Measurements from ENCODE around the gene CDCP1.

The CDCP1 gene

GRCh38 chr3:45187694-45188141 is 41.5 kb upstream of the CDCP1 start:
- TF ChIP-seq CTCF (IDR thresholded peaks at IDR 0.05; ENCODE audit: control insufficient read depth, insufficient read depth, low read depth, low read length, missing control alignments), result no peak
- no peak for DNase-seq (ENCODE audit: low read depth)
- no peak overlapping the region for H3K4me3 ChIP-seq (ENCODE audit: control insufficient read depth, low read depth, low read length)

GRCh38 chr3:45186871-45187270 is 40.7 kb upstream of the CDCP1 start:
- TF ChIP-seq CTCF (IDR thresholded peaks at IDR 0.05; ENCODE audit: control insufficient read depth, insufficient read depth, low read depth, low read length, missing control alignments), result no peak
- no peak for DNase-seq (ENCODE audit: low read depth)
- no peak overlapping the region for H3K4me3 ChIP-seq (ENCODE audit: control insufficient read depth, low read depth, low read length)

- no peak for TF ChIP-seq CTCF (IDR thresholded peaks at IDR 0.05; ENCODE audit: control insufficient read depth, insufficient read depth, low read depth, low read length, missing control alignments)
- no peak overlapping the region for H3K4me3 ChIP-seq (ENCODE audit: control insufficient read depth, low read depth, low read length)
- no peak for DNase-seq (ENCODE audit: low read depth)
Observed at GRCh38 chr3:45185461-45185860, 39.3 kb upstream of the CDCP1 start.

- no peak for TF ChIP-seq CTCF (IDR thresholded peaks at IDR 0.05; ENCODE audit: control insufficient read depth, insufficient read depth, low read depth, low read length, missing control alignments)
- no peak for DNase-seq (ENCODE audit: low read depth)
- H3K4me3 ChIP-seq (ENCODE audit: control insufficient read depth, low read depth, low read length), result no peak overlapping the region
Observed at GRCh38 chr3:45185052-45185451, 38.9 kb upstream of the CDCP1 start.

GRCh38 chr3:45183872-45184262 is 37.7 kb upstream of the CDCP1 start:
- no peak for DNase-seq (ENCODE audit: low read depth)
- TF ChIP-seq CTCF (IDR thresholded peaks at IDR 0.05; ENCODE audit: control insufficient read depth, insufficient read depth, low read depth, low read length, missing control alignments), result no peak
- no peak overlapping the region for H3K4me3 ChIP-seq (ENCODE audit: control insufficient read depth, low read depth, low read length)

GRCh38 chr3:45182915-45183871 is 37.0 kb upstream of the CDCP1 start:
- no peak for TF ChIP-seq CTCF (IDR thresholded peaks at IDR 0.05; ENCODE audit: control insufficient read depth, insufficient read depth, low read depth, low read length, missing control alignments)
- H3K4me3 ChIP-seq (ENCODE audit: control insufficient read depth, low read depth, low read length), result no peak overlapping the region
- no peak for DNase-seq (ENCODE audit: low read depth)
